Transverse colon (tissue), 4 donors: Measurements from ENCODE around the gene CMBL. TPM values are rescaled to one million over a fixed set of nuclear protein-coding genes. Genes with fewer than 3 reads are reported as not detected.

Experiments used
- DNase-seq: peaks from one replicate; pipeline ENCODE4 v3.0.0-alpha.2; 2019
- H3K27ac ChIP-seq, 4 donors: fragments of 200-600 bp; sonication (generic); 2 replicates each; pipeline ENCODE4 v1.5.1; 2016 to 2018; ENCODE audit warnings: inconsistent platforms in 4 of 4
- H3K27me3 ChIP-seq: fragments of 200-600 bp; sonication (generic); 2 replicates; pipeline ENCODE4 v1.5.1; 2017; ENCODE audit warnings: inconsistent platforms
- H3K36me3 ChIP-seq, 4 donors: fragments of 200-600 bp; sonication (generic); 2 replicates each; pipeline ENCODE4 v1.5.1; 2017 to 2019; ENCODE audit warnings: inconsistent platforms in 4 of 4
- H3K4me1 ChIP-seq, 4 donors: fragments of 200-600 bp; sonication (generic); 2 replicates each; pipeline ENCODE4 v1.5.1; 2017 to 2020; ENCODE audit warnings: inconsistent platforms in 4 of 4
- H3K4me3 ChIP-seq, 4 donors: fragments of 200-600 bp; sonication (generic); 1 replicate in 1 of 4; 2 replicates in 3 of 4; pipeline versions ENCODE4 v1.5.1 to v1.6.1; 2017 to 2019; ENCODE audit warnings: inconsistent platforms in 4 of 4
- H3K9me3 ChIP-seq, 2 donors: fragments of 200-600 bp; sonication (generic); 2 replicates each; pipeline ENCODE4 v1.5.1; 2017 to 2019; ENCODE audit warnings: inconsistent platforms in 2 of 2
- EP300 ChIP-seq: sonication (generic); formaldehyde crosslinking; IDR thresholded peaks from one replicate; pipeline ENCODE4 v1.6.1; 2017; ENCODE audit warnings: antibody characterized with exemption, low read depth
- POLR2A ChIP-seq: fragments of 450-650 bp; IDR thresholded peaks from one replicate; pipeline ENCODE4 v1.6.1; 2016; ENCODE audit warnings: antibody characterized with exemption, mild to moderate bottlenecking, moderate library complexity
- POLR2AphosphoS5 ChIP-seq, 3 donors: sonication (generic); formaldehyde crosslinking; IDR thresholded peaks; one replicate each; pipeline ENCODE4 v1.6.1; 2016; ENCODE audit warnings: antibody characterized with exemption in 3 of 3
- WGBS, 2 donors: methylation state at CpG; one replicate each; pipeline ENCODE4 v1.1.5; 2018; ENCODE audit warnings: low coverage in 1 of 2; 5-methylcytosine and 5-hydroxymethylcytosine counted together
- in situ Hi-C, 4 donors: fragments of 200-750 bp; cut with MboI; loops; one replicate each; pipeline versions ENCODE4 v1.15.0 to v1.15.1; 2017; ENCODE audit warnings: low sequenced_read_pairs in 3 of 4, low pct_ligation_motif_present in 1 of 4, low pct_unique_long_range_greater_than_20kb in 1 of 4
- intact Hi-C: fragments of 100-400 bp; cut with DNase I; formaldehyde crosslinking; loops from one replicate; pipeline ENCODE4 v1.15.1; 2023; ENCODE audit warnings: low total_unique reads
- total RNA-seq, 4 donors: library from RNA; depleted of rRNA; stranded (reverse); fragments of >200 nt; gene quantifications; one replicate each; pipeline ENCODE4 v1.1.0, GENCODE V29; 2016
- TF ChIP-seq, protein P1 (sequence below), 5 experiments: fragments of 200-600 bp in 3 of 5; fragments of 450-650 bp in 2 of 5; sonication (generic) in 3 of 5; IDR thresholded peaks; 1 replicate in 2 of 5; 2 replicates in 3 of 5; pipeline ENCODE4 v1.5.1; 2016 to 2017; ENCODE audit warnings: antibody characterized with exemption in 5 of 5, inconsistent platforms in 3 of 5, mild to moderate bottlenecking in 2 of 5, moderate library complexity in 1 of 5

CMBL gene
- total RNA-seq, 4 donors from 2014 or later = 36.6 to 87.6 (median 60.9) TPM

GRCh38 chr5:10335711-10336470, 28.2 kb upstream of the CMBL start:
- TF ChIP-seq, protein P1, sequence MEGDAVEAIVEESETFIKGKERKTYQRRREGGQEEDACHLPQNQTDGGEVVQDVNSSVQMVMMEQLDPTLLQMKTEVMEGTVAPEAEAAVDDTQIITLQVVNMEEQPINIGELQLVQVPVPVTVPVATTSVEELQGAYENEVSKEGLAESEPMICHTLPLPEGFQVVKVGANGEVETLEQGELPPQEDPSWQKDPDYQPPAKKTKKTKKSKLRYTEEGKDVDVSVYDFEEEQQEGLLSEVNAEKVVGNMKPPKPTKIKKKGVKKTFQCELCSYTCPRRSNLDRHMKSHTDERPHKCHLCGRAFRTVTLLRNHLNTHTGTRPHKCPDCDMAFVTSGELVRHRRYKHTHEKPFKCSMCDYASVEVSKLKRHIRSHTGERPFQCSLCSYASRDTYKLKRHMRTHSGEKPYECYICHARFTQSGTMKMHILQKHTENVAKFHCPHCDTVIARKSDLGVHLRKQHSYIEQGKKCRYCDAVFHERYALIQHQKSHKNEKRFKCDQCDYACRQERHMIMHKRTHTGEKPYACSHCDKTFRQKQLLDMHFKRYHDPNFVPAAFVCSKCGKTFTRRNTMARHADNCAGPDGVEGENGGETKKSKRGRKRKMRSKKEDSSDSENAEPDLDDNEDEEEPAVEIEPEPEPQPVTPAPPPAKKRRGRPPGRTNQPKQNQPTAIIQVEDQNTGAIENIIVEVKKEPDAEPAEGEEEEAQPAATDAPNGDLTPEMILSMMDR (IDR thresholded peaks at IDR 0.05) = no peak
- TF ChIP-seq POLR2AphosphoS5 (IDR thresholded peaks at IDR 0.05) = no peak
- no peak for TF ChIP-seq EP300
- TF ChIP-seq POLR2A = no peak
- H3K36me3 ChIP-seq = no peaks in the 10 kb centered on the region
- peaks cover 8 to 26% (median 16%) of the 10 kb centered on the region in 4 donors for H3K4me1 ChIP-seq
- no peak for DNase-seq
- H3K9me3 ChIP-seq = no peaks in the 10 kb centered on the region
- intact Hi-C loops (no loop called here), in situ Hi-C loops (no loop called here)
- 93 to 94% methylated on average over 8 to 14 of the region's 14 CpGs for WGBS, 2 donors
- no peak overlapping the region for H3K4me3 ChIP-seq
- no peak overlapping the region for H3K27ac ChIP-seq
- peaks cover 6% of the 10 kb centered on the region for H3K27me3 ChIP-seq

- peaks cover 8 to 36% (median 24%) of the 10 kb centered on the region in 4 donors for H3K4me1 ChIP-seq
- no peak for DNase-seq
- no peaks in the 10 kb centered on the region for H3K36me3 ChIP-seq
- H3K27ac ChIP-seq = no peak overlapping the region
- in situ Hi-C loops (no loop called here), intact Hi-C loops (no loop called here)
- no peak overlapping the region for H3K4me3 ChIP-seq
- peaks cover 6% of the 10 kb centered on the region for H3K27me3 ChIP-seq
- 89 to 96% methylated on average over 4 to 5 of the region's 5 CpGs for WGBS, 2 donors
- H3K9me3 ChIP-seq = no peaks in the 10 kb centered on the region
- TF ChIP-seq EP300 = no peak
- TF ChIP-seq POLR2A = no peak
- TF ChIP-seq, protein P1 (IDR thresholded peaks at IDR 0.05) = no peak
- no peak for TF ChIP-seq POLR2AphosphoS5 (IDR thresholded peaks at IDR 0.05)
These were observed 27.1 kb upstream of the CMBL start for GRCh38 chr5:10334831-10335230.

- Histone ChIP-seq H3K27me3 (peaks cover 6% of the 10 kb centered on the region), H3K4me1 (peaks cover 8 to 40% (median 25%) of the 10 kb centered on the region in 4 donors), H3K4me3 (peak overlapping the region; percentile 42 to 76 (median 48)), H3K36me3 (no peaks in the 10 kb centered on the region), H3K27ac (peak overlapping the region; percentile 3 to 40 (median 8)), H3K9me3 (no peaks in the 10 kb centered on the region)
- 0 to 2% methylated on average over 1 to 78 of the region's 81 CpGs for WGBS, 2 donors
- DNase-seq = peak; percentile 51
- intact Hi-C loops (no loop called here), in situ Hi-C loops (no loop called here)
- TF ChIP-seq POLR2A (no peak), EP300 (no peak), POLR2AphosphoS5 (IDR thresholded peaks at IDR 0.05) (peak in 1 of 3 donors; percentile 27)
- TF ChIP-seq, protein P1 (IDR thresholded peaks at IDR 0.05) = peak in 3 of 5 experiments; percentile 12 to 50 (median 21)
These were observed 25.7 kb upstream of the CMBL start for GRCh38 chr5:10333154-10334006.

GRCh38 chr5:10332301-10332700, 24.6 kb upstream of the CMBL start:
- in situ Hi-C loops = no loop called here
- H3K27me3 ChIP-seq = peaks cover 6% of the 10 kb centered on the region
- no peak overlapping the region for H3K4me3 ChIP-seq
- peaks cover 8 to 40% (median 25%) of the 10 kb centered on the region in 4 donors for H3K4me1 ChIP-seq
- no peaks in the 10 kb centered on the region for H3K36me3 ChIP-seq
- intact Hi-C loops = no loop called here
- 89 to 94% methylated on average over 5 of the region's 5 CpGs for WGBS, 2 donors
- H3K27ac ChIP-seq = peak overlapping the region in 1 of 4 donors; percentile 70
- no peaks in the 10 kb centered on the region for H3K9me3 ChIP-seq
- TF ChIP-seq EP300 = no peak
- TF ChIP-seq, protein P1 (IDR thresholded peaks at IDR 0.05) = no peak
- TF ChIP-seq POLR2AphosphoS5 (IDR thresholded peaks at IDR 0.05) = no peak
- TF ChIP-seq POLR2A = no peak
- no peak for DNase-seq
